Left lobe of liver (tissue), 2 donors: ENCODE data around the gene RAB17. TPM values are rescaled to one million over a fixed set of nuclear protein-coding genes. Genes with fewer than 3 reads are reported as not detected.

ENCODE experiments used
- ATAC-seq: fragments of 200-7000 bp; cut with Tn5 transposase; one replicate; pipeline ENCODE4 v1.9.1; 2020; ENCODE audit warnings: mild to moderate bottlenecking, moderate library complexity
- DNase-seq: peaks from one replicate; pipeline ENCODE4 v3.0.0-alpha.2; 2020; ENCODE audit warnings: low spot score
- total RNA-seq: library from RNA; stranded (reverse); gene quantifications from one replicate; pipeline ENCODE4 v1.2.1, GENCODE V29; 2021
- donor health status: DM: no; HTN: no; CAD: no; lungs with moderate emphysema.
- donor health status: DM: no; HTN: yes; CAD: no.

Gene RAB17
- total RNA-seq, 1 donor from 2014 or later, result 88.5 TPM

DNA sequence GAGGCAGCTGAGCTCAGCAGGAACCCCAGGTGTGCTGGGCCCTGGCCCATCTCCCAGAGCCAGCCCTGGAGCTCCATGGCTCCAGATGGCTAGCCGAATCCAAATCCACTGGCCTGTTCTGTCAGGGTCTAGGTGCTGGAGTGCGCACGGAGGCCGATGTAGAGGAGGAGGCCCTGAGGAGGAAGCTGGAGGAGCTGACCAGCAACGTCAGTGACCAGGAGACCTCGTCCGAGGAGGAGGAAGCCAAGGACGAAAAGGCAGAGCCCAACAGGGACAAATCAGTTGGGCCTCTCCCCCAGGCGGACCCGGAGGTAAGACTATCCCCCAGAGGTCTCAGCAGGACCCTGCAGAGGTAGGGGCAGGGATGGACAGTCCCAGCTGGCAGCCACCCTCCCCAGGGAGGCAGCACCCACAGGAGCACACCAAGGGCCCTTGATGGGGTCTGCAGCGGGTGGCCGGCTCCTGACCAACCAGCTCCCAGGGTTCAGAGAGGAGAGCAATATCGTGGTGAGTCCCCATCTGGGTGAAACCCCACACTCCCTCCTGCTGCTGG is 50.2 kb downstream of the RAB17 start:
- DNase-seq (no peak), ATAC-seq (peak; percentile 7)

GRCh38 chr2:237539681-237540080 is 50.9 kb downstream of the RAB17 start:
- DNase-seq, result no peak
- ATAC-seq, result peak; percentile 46

DNA sequence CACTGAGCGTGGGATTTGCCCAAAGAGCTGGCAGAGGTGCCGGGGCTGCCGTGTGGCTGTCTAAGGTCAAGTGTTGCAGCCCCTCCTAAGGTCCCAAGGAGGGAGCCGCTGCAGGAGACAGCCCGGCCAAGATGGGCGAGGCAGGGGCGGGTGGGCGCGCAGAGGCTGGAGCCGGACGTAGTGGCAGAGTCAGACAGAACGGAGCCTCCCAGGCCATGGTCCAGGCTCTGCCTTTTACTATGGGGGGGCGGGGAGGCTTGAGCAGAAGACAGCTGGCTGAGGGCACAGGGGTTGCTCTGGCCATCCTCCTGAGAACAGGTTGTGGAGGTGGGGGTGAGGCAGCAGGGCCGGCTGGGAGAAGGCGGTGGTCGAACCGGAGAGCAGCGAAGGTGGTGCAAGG is 51.6 kb downstream of the RAB17 start:
- ATAC-seq (no peak), DNase-seq (no peak)

- DNase-seq (no peak), ATAC-seq (no peak)
Observed at GRCh38 chr2:237538001-237538720, 52.4 kb downstream of the RAB17 start.

DNA sequence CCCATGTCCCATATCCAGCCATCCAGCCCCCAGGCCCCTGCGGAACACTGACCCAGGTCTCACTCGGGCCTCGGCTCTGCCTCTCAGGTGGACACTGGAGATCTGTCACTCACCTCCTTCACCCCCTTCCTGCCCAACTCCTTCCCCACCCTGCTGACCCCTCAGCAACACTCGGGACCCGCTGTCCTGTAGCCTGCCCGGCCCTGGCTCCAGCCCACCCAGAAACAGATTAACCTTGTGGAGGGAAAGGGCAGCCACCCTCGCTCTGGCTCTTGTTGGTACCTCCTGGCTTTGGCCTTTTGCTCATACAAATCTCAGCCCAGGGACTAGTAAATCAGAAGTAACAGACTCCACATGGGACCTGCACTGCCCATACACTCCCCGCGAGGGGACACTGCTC is 53.9 kb downstream of the RAB17 start:
- ATAC-seq (no peak), DNase-seq (no peak)

- ATAC-seq (no peak), DNase-seq (no peak)
Observed at GRCh38 chr2:237536083-237536415, 54.5 kb downstream of the RAB17 start.

GRCh38 chr2:237535385-237536082 is 55.0 kb downstream of the RAB17 start:
- DNase-seq (no peak), ATAC-seq (no peak)

- no peak for DNase-seq
- no peak for ATAC-seq
Observed at GRCh38 chr2:237534380-237534779, 56.2 kb downstream of the RAB17 start.

GRCh38 chr2:237533668-237534161 is 56.8 kb downstream of the RAB17 start:
- ATAC-seq, result no peak

DNA sequence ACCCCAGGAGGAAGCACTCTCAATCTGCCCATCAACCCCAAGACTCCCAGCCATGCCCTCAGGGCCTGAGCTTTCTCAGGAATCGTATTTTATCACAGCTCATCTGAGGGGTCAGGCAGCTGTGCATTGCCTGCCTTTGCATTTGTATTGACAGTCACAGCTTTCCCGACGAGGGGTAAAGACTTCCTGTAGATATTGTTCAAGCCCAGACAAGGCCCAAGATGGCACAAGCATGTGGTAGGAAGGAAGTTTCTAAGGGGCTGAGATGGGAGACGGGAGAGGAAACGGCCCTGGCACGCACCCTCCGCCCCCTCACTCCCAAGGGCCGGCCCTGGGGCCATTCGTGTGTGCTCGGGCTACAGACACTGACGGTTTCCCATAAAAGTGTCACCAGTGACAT is 58.4 kb downstream of the RAB17 start:
- DNase-seq (no peak), ATAC-seq (no peak)

More at GRCh38 chr2:237533668-237534161, 56.8 kb downstream of the RAB17 start:
- no peak for DNase-seq

DNA sequence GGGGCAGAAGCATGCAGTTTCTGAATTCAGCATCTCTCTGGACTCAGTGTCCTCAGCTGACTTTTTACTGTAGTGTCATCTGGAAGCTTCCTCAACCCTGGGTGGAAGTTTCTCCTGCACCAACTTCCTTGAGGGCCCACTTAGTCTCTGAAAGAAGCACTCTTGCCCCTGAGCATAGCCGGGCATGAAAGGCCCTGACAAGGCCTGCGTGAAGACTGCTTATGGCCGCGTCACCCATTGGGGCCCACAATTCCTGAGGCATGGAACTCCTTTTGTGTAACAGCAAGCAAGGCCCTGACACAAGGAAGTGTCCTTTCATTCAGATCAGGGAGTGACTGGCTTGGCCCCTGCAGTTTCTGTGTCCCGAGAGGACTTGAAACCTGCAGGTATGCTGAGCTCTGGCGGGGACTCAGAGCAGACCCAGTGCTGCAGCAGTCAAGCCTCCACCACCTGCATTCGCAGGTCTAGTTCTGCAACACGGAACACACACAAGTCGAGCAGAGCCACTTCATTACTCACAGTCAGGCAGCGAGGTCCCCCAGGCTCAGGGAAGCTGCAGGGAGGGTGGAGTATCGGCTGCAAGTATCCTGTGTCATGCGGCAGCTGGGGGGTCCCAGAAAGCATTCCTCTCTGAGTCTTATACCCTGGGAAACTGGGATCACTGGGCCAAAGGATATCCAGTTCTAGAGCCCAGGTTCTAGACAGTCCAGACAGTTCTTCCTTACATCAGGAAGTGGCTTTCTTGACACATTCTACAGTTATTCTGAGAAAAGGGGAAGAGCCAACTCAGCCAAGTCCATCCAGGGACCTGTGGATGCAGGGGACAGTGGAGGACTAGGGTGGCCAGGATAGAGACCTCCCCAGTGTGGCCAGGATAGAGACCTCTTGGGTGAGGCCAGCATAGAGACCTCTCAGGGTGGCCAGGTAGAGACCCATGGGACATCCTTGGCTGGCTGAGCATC is 59.8 kb downstream of the RAB17 start:
- ATAC-seq (peak; percentile 14), DNase-seq (no peak)

DNA sequence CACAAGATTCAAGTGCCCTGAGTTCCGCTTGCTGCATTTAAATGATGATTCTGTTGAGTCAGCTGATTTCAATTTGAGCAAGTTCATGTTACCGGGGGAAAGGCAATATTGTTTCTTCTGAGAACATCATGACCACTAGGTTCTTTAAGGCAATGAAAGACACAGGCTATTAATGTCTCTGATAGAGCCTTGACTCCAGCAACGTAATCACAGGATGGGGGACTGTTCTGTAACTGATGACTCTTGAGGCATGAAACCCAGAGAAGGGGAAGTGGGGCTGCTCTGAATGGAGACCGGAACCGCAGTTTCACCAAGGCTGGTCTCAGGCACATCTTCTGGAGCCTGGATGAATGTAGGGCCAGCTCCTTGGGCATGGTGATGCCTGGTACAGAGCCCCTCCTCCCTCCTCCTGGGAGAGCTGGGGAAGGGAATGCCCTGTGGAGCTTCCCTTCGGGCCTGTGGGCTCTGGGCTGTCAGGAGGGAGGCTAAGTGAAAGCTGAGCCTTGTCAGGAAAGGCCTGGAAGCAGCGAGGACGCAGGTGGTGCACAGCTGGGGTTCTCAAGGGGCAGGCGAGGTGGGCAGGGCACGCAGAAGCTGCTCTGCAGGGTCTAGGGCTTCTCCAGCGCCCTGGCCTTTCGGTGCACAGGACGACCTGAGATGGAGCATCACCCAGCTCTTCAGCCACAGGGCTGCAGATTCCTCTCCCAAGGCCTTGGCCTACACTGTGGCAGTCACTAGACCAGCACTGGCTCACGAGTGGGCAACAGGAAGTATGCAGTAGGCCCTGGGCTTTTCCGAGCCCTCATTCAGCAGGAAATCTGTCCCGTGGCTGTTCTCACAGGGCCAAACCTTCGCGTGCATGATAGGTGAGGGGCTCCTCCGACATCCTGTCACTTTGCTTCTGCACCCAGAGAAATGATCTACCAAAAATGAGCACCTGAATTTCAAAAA is 60.8 kb downstream of the RAB17 start:
- DNase-seq (no peak), ATAC-seq (no peak)

DNA sequence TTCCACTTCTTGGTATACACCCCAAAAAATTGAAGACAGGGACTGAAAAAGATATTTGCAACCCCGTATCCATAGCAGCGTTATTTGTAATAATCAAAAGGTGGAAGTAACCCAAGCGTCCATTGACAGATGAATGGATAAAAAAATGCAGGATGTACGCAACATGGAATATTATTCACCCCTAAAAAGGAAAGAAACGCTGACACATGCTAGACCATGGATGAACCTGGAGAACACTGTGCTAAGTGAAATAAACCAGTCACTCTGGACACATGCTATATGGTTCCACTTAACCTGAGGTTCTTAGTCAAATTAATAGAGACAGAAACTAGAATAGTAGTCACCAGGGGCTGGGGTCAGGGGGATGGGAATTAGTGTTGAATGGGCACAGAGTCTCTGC is 62.8 kb downstream of the RAB17 start:
- DNase-seq (no peak), ATAC-seq (no peak)

DNA sequence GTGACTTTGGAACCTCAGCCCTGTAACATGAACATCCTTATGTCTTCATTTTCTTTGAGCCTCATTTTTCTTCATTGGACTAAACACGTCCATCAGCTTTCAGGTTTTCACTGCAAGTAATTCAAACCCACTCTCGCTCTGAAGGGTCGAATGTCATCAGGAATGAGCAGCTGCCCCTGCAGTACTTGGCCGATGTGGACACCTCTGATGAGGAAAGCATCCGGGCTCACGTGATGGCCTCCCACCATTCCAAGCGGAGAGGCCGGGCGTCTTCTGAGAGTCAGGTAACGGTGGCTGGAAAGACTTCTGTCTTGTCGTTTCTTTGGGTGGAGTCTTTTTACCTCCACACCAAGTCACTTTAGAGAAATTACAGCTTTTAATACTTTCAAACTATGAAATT is 63.3 kb downstream of the RAB17 start:
- DNase-seq (no peak), ATAC-seq (no peak)

DNA sequence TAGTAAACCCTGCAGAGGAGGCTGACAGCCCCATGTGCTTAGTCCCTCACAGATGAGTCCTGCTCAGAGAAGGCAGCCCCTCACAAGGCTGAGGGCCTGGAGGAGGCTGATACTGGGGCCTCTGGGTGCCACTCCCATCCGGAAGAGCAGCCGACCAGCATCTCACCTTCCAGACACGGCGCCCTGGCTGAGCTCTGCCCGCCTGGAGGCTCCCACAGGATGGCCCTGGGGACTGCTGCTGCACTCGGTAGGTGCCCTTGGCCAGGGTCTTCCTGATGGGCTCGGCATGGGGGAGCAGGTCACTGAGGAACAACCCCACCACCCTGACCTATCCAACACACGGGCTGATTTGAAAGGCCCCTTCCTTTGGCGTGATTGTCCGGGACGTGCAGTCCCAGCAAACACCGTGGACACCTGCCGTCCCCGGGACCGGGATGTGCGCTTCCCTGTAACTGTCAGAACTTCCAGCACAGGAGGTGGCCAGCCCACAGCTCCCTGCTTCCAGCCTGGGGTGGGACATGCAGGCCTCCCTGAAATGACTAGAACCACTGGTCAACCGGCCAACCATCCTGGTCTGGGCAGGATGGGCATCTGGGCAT is 64.9 kb downstream of the RAB17 start:
- no peak for ATAC-seq
- DNase-seq, result no peak

DNA sequence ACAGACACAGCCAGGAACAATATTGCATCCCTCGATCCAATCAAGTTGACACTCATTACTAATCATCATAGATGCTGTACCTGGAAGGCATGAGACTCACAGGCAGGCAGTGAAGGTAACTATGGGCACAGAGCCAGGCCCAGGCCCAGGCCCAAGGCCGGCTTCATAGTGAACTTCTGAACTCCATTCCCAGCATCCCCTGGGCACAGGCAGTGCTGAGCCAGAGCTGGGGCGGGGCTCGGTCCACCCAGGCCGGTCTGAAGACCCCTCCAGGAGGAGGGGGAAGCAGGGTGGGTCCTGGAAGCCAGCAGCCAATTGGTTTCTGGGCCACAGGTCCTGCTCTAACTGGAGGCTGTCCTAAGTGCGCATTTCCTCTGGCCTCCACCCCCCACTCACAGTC is 65.9 kb downstream of the RAB17 start:
- ATAC-seq, result peak; percentile 86
- peak; percentile 92 for DNase-seq
